Mononuclear cell (primary cell): Measurements from ENCODE around the gene GALM. TPM values are rescaled to one million over a fixed set of nuclear protein-coding genes. Genes with fewer than 3 reads are reported as not detected.
A peak's percentile ranks its signal among the peaks of the same experiment; 100 is the strongest.
"Not testable (repeated sequence)": the region's sequence is repeated elsewhere in the genome, so short reads cannot be mapped to it uniquely, and the experiment has no call there.

Experiments
- H3K27me3 ChIP-seq: 2 replicates; pipeline ENCODE4 v1.6.0; 2011; ENCODE audit warnings: low read length, control low read depth; ENCODE audit not compliant: insufficient read depth
- H3K4me1 ChIP-seq: 2 replicates; pipeline ENCODE4 v1.5.1; 2011; ENCODE audit warnings: mild to moderate bottlenecking, low read length, control low read depth; ENCODE audit not compliant: insufficient read depth
- H3K4me3 ChIP-seq: 2 replicates; pipeline ENCODE4 v1.5.1; 2011; ENCODE audit warnings: mild to moderate bottlenecking, low read length, moderate library complexity
- H3K9me3 ChIP-seq: 2 replicates; pipeline ENCODE4 v1.5.1; 2011; ENCODE audit warnings: low read depth, mild to moderate bottlenecking, control low read depth, low read length
- total RNA-seq: library from RNA; depleted of rRNA; stranded (reverse); fragments of >200 nt; gene quantifications from one replicate; pipeline ENCODE4 v1.2.3, GENCODE V29; 2012

The GALM gene
- total RNA-seq, 1 donor = 13.0 TPM

DNA sequence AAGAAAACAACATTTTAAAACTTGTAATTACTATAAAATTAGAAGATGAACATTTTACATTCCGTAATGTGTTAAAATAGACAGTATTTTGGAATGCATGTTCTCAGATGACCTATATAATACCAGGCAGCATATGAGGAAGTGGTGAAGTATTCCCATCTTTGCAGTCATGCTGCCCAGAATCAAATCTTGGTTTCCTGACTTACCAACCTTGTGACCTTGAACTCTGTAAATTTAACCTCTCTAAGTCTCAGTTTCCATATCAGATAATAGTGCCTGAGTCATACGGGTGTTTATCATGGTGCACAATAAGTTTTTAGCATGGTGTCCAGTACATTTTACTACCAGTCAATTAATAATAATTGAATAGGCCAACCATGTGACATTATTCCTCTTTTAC is 7.3 kb upstream of the GALM start:
- Histone ChIP-seq H3K4me3 (no peak overlapping the region), H3K9me3 (no peaks in the 10 kb centered on the region), H3K4me1 (peaks cover 13% of the 10 kb centered on the region), H3K27me3 (no peaks in the 10 kb centered on the region)

DNA sequence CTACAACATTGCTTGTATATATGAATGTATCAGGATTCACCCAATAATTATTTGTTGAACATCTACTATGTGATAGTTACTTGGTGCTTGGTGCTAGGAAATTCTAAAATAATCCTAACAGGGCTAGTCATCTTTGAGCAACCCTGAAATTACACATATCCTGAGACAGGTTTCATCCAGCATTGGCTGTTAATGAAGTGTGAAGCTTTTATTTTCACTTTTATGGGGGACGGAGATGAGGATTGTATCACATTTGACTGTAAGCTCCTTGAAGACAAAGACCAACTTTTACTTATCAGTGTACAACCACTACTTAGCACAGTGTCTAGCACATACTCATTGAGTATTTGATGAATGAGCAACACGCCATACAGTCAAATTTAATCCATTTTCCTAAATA is 6.8 kb upstream of the GALM start:
- Histone ChIP-seq H3K4me3 (no peak overlapping the region), H3K27me3 (no peaks in the 10 kb centered on the region), H3K4me1 (peaks cover 8% of the 10 kb centered on the region), H3K9me3 (no peaks in the 10 kb centered on the region)

- Histone ChIP-seq H3K4me3 (no peak overlapping the region), H3K4me1 (no peaks in the 10 kb centered on the region), H3K9me3 (no peaks in the 10 kb centered on the region), H3K27me3 (no peaks in the 10 kb centered on the region)
Observed at GRCh38 chr2:38660282-38660681, 5.6 kb upstream of the GALM start.

GRCh38 chr2:38661306-38661705 is 4.6 kb upstream of the GALM start:
- Histone ChIP-seq H3K4me1 (peaks cover 2% of the 10 kb centered on the region), H3K9me3 (no peaks in the 10 kb centered on the region), H3K4me3 (no peak overlapping the region), H3K27me3 (no peaks in the 10 kb centered on the region)

GRCh38 chr2:38666556-38666910 is 619 bp downstream of the GALM start:
- Histone ChIP-seq H3K4me3 (peak overlapping the region; percentile 60), H3K9me3 (no peaks in the 10 kb centered on the region), H3K4me1 (peaks cover 32% of the 10 kb centered on the region), H3K27me3 (no peaks in the 10 kb centered on the region)

DNA sequence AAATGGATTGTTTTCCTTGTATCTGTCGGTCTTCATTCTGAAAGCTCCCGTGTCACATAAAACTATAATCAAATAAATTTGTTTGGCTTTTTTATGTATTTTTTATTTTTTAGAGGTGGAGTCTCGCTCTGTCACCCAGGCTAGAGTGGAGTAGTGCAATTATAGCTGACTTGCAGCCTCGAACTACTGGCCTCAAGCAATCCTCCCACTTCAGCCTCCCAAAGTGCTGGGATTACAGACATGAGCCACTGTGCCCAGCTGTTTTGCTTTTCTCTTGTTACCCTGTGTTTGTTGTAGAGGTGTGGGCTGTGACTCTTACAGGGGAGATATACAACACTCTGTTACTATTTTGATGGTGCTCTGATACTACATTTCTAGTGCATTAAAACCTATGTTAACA is 2.2 kb downstream of the GALM start:
- Histone ChIP-seq H3K4me3 (peak overlapping the region; percentile 60), H3K4me1 (peaks cover 36% of the 10 kb centered on the region), H3K27me3 (no peaks in the 10 kb centered on the region), H3K9me3 (no peaks in the 10 kb centered on the region)

- no peak overlapping the region for H3K4me3 ChIP-seq
- no peaks in the 10 kb centered on the region for H3K27me3 ChIP-seq
- no peaks in the 10 kb centered on the region for H3K9me3 ChIP-seq
- peaks cover 36% of the 10 kb centered on the region for H3K4me1 ChIP-seq
Observed at GRCh38 chr2:38668779-38669479, 3.0 kb downstream of the GALM start.

DNA sequence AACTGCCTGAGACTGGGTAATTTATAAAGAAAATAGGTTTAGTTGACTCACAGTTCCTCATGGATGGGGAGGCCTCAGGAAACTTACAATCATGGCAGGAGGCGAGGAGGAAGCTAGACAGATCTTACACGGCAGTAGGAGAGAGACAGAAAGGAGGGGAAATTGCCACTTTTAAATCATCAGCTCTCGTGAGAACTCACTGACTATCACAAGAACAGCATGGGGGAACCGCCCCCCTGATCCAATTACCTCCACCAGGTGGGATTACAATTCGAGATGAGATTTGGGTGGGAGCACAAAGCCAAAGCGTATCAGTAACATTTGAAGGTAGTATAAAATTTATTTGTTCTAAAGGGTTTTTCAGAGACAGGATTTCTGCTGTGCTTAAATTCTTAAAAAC is 5.4 kb downstream of the GALM start:
- Histone ChIP-seq H3K4me3 (no peak overlapping the region), H3K4me1 (peaks cover 34% of the 10 kb centered on the region), H3K27me3 (no peaks in the 10 kb centered on the region)

DNA sequence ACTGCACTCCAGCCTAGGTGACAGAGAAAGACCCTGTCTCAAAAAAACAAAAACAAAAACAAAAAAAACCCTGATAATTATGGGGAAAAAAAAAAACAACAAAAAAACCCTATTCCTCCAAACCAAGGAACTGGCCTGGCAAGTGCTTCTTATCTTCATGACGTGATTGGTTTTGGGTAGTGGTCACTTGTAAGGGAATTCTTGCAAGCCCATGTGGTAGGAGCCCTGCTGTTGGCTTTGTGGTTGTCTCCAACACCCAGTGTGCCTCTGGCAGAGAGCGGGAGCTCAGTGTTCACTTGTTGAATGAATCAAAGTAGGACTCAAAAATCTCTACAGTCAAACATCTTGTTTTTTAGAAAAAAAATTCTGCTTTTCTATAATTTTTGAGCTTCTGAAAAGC is 6.0 kb downstream of the GALM start:
- H3K4me3 ChIP-seq = no peak overlapping the region
- no peaks in the 10 kb centered on the region for H3K9me3 ChIP-seq
- no peaks in the 10 kb centered on the region for H3K27me3 ChIP-seq
- peaks cover 27% of the 10 kb centered on the region for H3K4me1 ChIP-seq

More for the DNA sequence above, 5.4 kb downstream of the GALM start:
- no peaks in the 10 kb centered on the region for H3K9me3 ChIP-seq

- no peaks in the 10 kb centered on the region for H3K9me3 ChIP-seq
- no peaks in the 10 kb centered on the region for H3K27me3 ChIP-seq
- H3K4me3 ChIP-seq = no peak overlapping the region
- H3K4me1 ChIP-seq = peaks cover 26% of the 10 kb centered on the region
Observed at GRCh38 chr2:38672445-38673391, 6.8 kb downstream of the GALM start.

DNA sequence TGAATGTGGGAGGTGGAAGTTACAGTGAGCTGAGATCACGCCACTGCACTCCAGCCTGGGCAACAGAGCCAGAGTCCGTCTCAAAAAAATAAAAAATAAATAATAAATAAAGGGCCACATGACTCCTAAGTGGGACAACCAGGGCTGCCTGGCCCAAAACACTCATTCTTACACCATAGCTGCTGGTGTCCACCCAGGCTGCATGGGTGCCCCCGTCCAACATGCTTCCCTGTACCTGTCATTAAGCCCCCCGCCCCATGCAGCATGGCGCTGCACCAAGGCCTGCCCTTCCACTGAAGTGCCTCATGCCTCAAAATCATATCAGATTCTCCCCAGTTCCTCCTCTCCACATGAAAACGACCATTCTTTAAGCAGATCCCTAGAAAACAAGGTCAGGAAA is 10.8 kb downstream of the GALM start:
- H3K27me3 ChIP-seq = no peaks in the 10 kb centered on the region
- no peak overlapping the region for H3K4me3 ChIP-seq
- no peaks in the 10 kb centered on the region for H3K9me3 ChIP-seq
- peaks cover 11% of the 10 kb centered on the region for H3K4me1 ChIP-seq

GRCh38 chr2:38680868-38681267 is 15.0 kb downstream of the GALM start:
- not testable (repeated sequence) for H3K4me3 ChIP-seq, H3K9me3 ChIP-seq, H3K27me3 ChIP-seq
- H3K4me1 ChIP-seq = peaks cover 11% of the 10 kb centered on the region

GRCh38 chr2:38682008-38682575 is 16.2 kb downstream of the GALM start:
- Histone ChIP-seq H3K9me3 (no peaks in the 10 kb centered on the region), H3K4me1 (peaks cover 11% of the 10 kb centered on the region), H3K27me3 (no peaks in the 10 kb centered on the region), H3K4me3 (no peak overlapping the region)

DNA sequence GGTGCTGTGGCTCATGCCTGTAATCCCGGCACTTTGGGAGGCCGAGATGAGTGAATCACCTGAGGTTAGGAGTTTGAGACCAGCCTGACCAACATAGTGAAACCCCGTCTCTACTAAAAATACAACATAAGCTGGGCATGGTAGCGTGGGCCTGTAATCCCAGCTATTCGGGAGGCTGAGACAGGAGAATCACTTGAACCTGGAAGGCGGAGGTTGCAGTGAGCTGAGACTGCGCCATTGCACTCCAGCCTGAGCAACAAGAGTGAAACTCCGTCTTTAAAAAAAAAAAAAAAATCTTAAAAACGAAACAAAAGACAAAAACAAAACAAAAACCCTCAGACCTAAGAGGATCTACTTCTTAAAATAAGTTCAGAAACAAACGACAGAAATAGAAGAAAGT is 16.7 kb downstream of the GALM start:
- not testable (repeated sequence) for H3K4me3 ChIP-seq, H3K27me3 ChIP-seq, H3K9me3 ChIP-seq, H3K4me1 ChIP-seq

DNA sequence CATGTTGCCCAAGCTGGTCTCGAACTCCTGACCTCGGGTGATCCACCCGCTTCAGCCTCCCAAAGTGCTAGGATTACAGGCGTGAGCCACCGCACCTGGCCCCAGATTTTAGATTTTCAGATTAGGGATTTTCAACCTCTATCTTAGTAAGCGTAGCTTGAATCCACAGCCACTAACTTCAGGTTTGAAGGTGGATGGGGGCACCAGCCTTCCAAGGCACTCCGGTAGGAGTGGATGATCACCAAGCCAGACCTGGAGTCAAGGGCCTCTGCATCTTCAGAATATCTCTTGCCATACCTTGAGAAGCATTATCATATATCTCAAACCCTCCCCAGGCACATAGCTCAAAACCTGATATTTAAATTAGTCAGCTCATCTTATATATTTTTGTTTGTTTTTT is 17.9 kb downstream of the GALM start:
- Histone ChIP-seq H3K4me3 (no peak overlapping the region), H3K9me3 (no peaks in the 10 kb centered on the region), H3K27me3 (no peaks in the 10 kb centered on the region), H3K4me1 (peaks cover 4% of the 10 kb centered on the region)
